PC-3 (cell line): ENCODE results near the gene DNAL1.

Experiments used
- EZH2 ChIP-seq: fragments of 300-600 bp; sonication (generic); IDR thresholded peaks from one replicate; pipeline ENCODE4 v1.6.1; 2017; ENCODE audit warnings: antibody characterized with exemption, mild to moderate bottlenecking, low read length; ENCODE audit not compliant: unreplicated experiment
- TF ChIP-seq, protein P1 (sequence below): fragments of 300-600 bp; sonication (generic); conservative IDR thresholded peaks from 2 replicates; pipeline ENCODE4 v1.5.1; 2017; ENCODE audit warnings: antibody characterized with exemption, low read depth, mild to moderate bottlenecking, low read length

DNA sequence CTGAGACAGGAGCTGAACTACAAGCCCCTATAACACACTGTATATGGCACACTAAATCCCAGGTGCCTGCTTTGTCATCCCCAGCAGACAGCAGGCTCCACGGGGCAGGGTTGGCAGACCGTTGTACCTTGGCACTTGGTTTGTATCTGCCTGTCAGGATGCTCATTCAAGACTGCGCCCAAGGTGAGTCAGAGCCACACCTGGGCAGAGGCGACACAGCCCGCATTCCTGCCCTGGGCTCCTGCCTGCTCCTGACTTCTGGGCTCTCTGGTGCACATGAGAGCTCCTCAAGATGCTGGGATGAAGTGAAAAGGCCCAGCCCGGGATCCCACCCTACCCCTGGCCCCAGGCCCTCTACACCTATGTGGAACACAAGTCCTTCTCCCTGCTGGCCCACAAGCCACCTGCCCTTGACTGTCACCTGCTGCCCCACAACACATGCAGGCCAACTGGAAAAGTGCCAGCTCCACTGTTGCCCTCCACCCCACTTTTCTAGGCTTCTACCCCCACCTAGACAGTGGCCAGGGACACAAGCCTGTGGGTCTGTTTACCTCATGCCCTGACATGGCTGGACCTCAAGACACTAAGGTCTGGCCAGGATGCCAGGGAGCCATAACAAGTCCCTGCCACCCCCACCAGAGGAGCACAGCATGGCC, 100.2 kb downstream of the DNAL1 start:
- no peak for TF ChIP-seq EZH2
- TF ChIP-seq, protein P1, sequence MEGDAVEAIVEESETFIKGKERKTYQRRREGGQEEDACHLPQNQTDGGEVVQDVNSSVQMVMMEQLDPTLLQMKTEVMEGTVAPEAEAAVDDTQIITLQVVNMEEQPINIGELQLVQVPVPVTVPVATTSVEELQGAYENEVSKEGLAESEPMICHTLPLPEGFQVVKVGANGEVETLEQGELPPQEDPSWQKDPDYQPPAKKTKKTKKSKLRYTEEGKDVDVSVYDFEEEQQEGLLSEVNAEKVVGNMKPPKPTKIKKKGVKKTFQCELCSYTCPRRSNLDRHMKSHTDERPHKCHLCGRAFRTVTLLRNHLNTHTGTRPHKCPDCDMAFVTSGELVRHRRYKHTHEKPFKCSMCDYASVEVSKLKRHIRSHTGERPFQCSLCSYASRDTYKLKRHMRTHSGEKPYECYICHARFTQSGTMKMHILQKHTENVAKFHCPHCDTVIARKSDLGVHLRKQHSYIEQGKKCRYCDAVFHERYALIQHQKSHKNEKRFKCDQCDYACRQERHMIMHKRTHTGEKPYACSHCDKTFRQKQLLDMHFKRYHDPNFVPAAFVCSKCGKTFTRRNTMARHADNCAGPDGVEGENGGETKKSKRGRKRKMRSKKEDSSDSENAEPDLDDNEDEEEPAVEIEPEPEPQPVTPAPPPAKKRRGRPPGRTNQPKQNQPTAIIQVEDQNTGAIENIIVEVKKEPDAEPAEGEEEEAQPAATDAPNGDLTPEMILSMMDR, result no peak
